Measurements from ENCODE around the gene NOP16.

The NOP16 gene, protein sequence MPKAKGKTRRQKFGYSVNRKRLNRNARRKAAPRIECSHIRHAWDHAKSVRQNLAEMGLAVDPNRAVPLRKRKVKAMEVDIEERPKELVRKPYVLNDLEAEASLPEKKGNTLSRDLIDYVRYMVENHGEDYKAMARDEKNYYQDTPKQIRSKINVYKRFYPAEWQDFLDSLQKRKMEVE

GRCh38 chr5:176388444-176389134, at the start of gene NOP16, which contains the start of gene HIGD2A:
Gene NOP16, minus strand, starts transcription at chr5:176388598. Its CDS starts 59 bp downstream, at chr5:176388539.
Gene HIGD2A, plus strand, starts transcription at chr5:176388751. Its CDS starts 69 bp downstream, at chr5:176388820.
- peak; percentile 100 for DNase-seq

- peak; percentile 24 for DNase-seq
Measured at GRCh38 chr5:176436656-176437055, 48.3 kb upstream of the NOP16 start.

DNA sequence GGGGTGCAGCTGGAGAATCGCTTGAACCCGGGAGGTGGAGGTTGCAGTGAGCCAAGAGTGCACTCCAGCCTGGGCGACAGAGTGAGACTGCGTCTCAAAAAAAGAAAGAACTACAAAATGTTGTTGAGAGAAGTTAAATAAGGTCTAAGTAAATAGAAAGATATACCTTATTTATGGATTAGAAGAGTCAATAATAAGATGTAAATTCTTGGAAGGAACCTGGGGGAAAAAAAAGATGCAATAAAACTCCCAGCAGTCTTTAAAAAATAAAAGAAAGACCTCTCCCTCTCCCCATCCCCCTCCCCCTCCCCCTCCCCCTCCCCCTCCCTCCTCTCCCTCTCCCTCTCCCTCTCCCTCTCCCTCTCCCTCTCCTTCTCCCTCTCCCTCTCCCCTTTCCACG, 44.3 kb upstream of the NOP16 start:
- DNase-seq, result no peak

GRCh38 chr5:176429972-176430371, 41.6 kb upstream of the NOP16 start:
- DNase-seq, result no peak

DNA sequence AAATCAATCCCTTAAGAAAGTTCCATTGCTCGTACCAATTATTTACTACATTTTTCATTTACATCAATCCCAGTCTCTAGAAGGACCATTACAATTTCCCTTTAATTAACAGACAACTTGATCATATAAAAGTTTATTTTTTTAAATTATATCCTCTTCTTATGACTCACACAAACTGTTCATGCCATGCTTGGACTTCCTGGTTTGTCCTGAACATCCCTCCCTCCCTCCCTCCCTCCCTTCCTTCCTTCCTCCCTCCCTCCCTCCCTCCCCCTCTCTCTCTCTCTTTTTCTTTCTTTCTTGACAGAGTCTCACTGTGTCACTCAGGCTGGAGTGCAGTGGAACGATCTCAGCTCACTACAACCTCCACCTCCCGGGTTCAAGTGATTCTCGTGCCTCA, 39.6 kb upstream of the NOP16 start:
- DNase-seq, result peak; percentile 29

DNA sequence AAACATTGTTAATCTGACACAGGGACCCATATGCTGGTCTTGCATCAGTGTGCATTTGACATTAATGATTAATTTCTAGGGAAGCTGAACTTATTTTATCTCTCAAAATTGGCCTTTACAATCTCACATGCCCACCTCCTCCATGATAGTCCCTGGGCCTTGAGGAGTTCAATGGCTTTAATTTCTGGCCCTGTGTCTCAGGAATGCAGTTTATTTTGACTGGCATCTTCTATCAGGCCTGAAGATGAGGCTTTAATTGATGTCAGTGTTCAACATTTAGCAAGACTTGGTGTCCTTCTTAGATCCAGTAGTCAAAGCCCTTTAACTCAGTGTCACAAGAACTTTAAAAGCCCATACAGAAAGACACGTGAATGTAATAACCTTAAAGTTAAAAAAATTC, 38.5 kb upstream of the NOP16 start:
- no peak for DNase-seq

DNA sequence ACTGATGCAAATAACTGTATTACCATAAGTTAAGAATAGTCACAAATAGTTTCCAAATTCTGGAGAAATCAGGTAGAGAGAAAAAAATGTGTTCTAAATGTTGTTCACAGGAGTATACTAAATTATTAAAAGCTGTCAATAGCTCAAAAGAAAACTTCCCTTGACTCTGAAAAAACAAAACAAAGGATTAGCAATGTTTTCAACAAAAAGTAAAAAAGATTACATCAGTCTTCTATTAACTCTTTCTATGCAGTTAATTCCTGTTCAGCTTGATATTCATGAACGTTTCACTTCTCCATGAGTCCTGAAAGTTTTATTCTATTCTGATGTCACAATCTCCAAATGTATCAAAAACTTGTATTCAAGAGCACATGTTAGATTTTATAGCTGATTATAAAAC, 37.4 kb upstream of the NOP16 start:
- no peak for DNase-seq

DNA sequence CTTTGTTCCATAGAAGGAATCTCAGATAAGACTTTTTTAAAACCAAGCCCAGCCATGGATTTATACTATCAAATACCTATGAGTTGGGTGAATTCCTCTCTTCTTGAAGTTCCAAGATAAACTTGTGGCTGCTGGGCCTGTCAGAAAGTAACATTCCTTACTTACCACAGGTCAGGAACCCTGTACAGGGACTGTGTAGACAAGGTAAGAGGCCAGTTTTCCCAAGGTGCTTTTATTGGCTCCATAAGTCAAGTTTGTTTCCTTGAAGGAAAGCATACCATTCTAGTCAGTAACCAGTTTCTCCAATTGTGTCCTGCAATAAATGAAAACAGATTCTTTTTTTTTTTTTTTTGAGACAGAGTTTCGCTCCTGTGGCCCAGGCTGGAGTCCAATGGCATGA, 36.7 kb upstream of the NOP16 start:
- DNase-seq, result no peak

GRCh38 chr5:176424181-176424580, 35.8 kb upstream of the NOP16 start:
- DNase-seq, result no peak

- DNase-seq, result no peak
Measured at GRCh38 chr5:176420972-176421544, 32.7 kb upstream of the NOP16 start.

- no peak for DNase-seq
Measured at GRCh38 chr5:176420086-176420485, 31.7 kb upstream of the NOP16 start.

DNA sequence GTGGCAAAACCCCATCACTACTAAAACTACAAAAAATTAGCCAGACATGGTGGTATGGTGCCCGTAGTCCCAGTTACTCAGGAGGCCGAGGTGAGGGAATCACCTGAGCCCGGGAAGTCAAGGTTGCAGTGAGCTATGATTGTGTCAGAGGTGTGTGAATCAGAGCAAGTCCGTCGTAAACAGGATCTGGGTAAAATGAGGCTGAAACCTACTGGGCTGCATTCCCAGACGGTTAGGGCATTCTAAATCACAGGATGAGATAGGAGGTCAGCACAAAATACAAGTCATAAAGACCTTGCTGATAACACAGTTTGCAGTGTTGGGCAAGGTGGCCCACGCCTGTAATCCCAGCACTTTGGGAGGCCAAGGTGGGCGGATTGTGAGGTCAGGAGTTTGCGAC, 29.9 kb upstream of the NOP16 start:
- no peak for DNase-seq

DNA sequence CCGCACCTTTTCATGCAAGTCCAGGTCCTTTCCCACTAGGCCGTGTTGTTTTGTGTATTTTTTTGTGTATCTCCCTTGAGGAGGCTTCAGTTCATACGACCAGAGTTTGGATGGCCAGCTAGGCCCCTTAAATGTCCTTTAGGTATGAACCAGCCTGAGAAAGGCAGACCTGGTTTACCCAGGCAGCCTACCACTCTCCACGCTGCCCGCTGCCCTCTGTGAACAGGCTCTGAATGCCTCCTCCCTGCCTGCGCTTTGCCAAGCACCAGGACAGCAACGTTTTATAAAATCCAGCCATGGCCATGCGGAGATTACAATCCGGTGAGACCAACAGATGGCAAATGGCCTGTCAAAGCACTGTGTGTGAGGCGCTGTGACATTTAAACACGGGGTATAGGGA, 28.6 kb upstream of the NOP16 start:
- no peak for DNase-seq

GRCh38 chr5:176415952-176416924, 27.8 kb upstream of the NOP16 start, which contains the start of gene CLTB:
Gene CLTB, minus strand, starts transcription at chr5:176416539. Its CDS starts 176 bp downstream, at chr5:176416363.
- DNase-seq, result peak; percentile 97

DNA sequence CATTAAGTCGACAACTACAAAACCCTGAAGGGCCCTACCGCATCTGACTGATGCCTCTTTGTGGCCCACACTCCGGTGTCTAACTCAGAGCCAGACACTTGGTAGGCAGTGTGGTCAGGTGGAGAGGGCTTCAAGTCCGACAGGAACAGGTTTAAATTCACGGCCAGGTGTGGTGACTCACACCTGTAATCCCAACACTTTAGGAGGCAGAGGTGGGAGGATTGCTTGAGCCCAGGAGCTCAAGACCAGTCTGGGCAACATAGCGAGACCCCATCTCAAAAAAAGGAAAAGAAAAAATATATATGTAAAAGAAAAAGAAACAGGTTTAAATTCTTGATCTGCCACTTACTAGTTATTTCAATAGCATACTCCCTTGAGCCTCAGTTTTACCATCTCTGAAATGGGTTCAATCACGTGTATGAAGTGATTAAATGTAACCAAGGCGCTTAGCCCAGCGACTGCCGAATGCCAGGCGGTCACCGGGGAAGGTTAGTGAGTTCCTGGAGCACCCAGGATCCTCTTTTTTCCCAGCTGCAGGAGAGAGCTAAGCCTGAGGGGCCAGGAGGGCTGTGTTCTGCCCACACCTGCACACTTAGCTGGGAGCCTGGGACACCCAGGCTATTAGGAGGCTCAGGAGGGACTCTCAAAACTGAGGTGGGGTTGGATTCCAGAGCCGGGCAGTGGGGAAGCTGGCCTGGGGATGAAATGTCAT, 27.0 kb upstream of the NOP16 start:
- DNase-seq, result peak; percentile 59

DNA sequence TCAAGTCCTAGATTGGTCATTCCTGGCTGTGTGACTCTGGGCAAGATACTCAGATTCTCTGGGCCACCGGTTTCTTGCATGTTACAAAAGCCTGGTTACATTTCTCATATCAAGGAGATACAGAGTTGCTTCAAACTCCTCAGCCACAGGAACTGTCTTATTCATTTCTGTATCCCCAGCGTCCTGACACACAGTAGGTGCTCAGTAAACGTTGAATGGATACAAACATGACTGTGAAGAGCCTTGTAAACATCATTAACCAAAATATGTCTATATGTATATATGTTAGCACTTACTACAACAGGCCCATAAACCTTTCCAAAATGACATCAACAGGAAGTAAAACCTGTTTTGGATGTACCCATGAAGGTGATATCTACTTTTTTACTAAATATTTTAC, 26.3 kb upstream of the NOP16 start:
- peak; percentile 36 for DNase-seq

GRCh38 chr5:176413709-176414191, 25.4 kb upstream of the NOP16 start:
- DNase-seq, result no peak

DNA sequence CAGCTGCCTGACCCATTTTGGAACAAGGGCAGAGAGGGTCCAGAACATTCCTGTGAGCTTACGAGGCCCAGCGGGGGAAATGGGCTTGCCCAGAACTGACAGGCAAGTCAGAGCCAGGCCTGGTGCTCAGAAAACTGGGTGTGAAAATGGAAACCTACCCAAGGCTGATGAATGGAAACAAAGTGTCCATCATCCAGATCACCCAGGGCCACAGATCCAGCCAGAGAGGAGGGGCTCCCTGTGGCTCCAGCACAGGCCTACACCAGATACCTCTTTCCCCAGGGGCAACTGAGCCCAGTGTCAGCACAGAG, 24.8 kb upstream of the NOP16 start:
- no peak for DNase-seq

GRCh38 chr5:176412517-176413254, 24.3 kb upstream of the NOP16 start:
- DNase-seq, result no peak

DNA sequence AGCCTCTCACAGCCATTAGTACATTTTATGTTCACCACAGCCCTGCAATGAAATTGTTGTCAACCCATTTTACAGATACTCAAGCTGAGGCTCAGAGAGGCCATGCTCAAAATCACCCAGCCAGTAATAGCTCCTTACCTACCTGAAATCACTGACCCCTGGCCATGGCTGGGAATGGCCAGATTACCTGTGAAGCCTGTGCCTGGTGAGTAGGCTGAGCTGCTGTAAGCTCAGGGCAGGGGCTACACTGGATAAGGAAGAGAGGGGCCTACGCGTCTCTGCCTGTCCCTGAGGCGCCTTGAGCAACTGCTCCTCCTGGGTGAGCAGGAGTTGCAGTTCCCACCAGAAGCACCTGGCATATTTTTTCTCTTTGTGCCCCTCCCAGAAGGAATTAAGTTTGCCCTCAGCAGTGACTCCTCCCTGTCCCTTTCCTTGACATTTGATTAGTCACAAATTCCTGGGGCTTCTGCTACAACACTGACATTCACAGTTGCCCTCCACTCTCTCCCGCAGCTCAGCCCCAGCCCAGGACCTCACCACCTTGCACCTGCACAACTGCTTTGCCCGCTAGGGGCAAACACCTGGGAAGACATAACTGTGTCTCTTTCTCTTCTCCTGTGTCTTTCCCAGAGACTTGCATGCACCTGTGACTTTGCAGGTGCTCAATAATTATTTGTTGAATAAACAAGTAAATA, 22.2 kb upstream of the NOP16 start:
- no peak for DNase-seq

GRCh38 chr5:176409765-176410164, 21.4 kb upstream of the NOP16 start:
- DNase-seq, result no peak

Measured in DMS53 (cell line).